NT2/D1 (cell line): ENCODE data around the gene SQSTM1.

Source experiments
- SUZ12 ChIP-seq: IDR thresholded peaks from 2 replicates; pipeline ENCODE4 v1.6.1; 2011; ENCODE audit not compliant: insufficient read length, insufficient read depth; ENCODE audit errors: extremely low read depth
- YY1 ChIP-seq: IDR thresholded peaks from 2 replicates; pipeline ENCODE4 v1.6.1; 2011; ENCODE audit not compliant: insufficient read length, insufficient read depth
- ZNF274 ChIP-seq: IDR thresholded peaks from 2 replicates; pipeline ENCODE4 v1.6.1; 2011; ENCODE audit warnings: mild to moderate bottlenecking, low read depth, low read length

DNA sequence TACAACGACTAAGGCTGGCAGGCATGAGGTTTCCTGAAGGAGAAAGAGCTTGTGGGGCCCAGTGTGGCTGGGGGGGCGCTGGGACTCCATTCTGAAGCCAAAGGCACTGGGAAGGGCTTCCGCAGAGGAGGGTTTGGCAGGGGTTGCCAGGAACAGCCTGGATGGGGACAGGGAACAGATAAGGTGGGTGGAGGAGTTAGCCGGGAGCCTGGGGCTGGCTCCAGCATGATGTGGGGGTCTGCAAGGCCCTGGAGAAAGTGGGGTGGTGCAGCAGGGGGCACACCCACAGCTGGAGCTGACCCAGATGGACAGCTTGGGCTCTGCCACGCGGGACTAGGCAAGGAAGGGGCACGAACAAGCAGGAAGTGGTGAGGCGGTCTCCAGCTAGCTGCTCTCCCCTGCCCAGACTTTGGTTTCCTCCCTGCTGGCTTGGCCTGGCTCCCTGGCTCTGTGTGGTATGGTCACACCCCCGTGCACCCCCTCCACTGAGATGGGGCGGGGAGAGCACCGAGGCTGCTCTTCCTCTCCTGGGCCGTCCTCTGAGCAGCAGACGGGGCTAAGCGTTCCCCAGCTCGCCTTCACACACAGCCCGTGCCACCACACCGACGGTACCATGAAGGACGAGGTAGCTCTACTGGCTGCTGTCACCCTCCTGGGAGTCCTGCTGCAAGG lies 27.1 kb upstream of the SQSTM1 start, which contains the start of gene LTC4S:
- TF ChIP-seq YY1 (no peak), ZNF274 (no peak), SUZ12 (no peak)
